Astrocyte (in vitro differentiated cells and primary cell): ENCODE measurements around the gene NAALADL2.

ENCODE experiments used
- EZH2 ChIP-seq: IDR thresholded peaks from 2 replicates; pipeline ENCODE4 v1.6.1; 2012; ENCODE audit warnings: mild to moderate bottlenecking, low read length, inconsistent platforms; ENCODE audit not compliant: insufficient read depth
- TF ChIP-seq, protein P1 (sequence below): IDR thresholded peaks from 2 replicates; pipeline ENCODE4 v1.5.1; 2011; ENCODE audit warnings: low read depth, mild to moderate bottlenecking, inconsistent platforms, low read length, moderate library complexity; ENCODE audit not compliant: insufficient read depth

DNA sequence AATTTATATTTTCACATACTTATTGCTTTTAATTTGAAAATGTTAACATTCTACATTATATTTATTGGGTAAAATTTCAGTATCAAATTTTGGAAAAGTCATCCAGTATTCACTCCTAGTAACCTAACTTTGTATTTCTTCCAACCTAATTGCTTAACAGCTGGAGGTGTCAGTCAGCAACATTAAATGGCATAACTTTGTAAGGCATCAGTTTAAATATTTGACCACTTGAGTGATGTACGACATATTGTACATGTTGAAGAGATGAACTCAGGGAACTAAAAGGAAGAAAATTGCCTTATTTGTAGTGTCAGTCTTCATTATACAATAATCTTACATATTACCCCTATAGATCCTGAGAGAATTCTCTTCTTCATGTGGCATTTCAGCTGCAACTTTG is 326.8 kb downstream of the NAALADL2 start:
- TF ChIP-seq, protein P1, sequence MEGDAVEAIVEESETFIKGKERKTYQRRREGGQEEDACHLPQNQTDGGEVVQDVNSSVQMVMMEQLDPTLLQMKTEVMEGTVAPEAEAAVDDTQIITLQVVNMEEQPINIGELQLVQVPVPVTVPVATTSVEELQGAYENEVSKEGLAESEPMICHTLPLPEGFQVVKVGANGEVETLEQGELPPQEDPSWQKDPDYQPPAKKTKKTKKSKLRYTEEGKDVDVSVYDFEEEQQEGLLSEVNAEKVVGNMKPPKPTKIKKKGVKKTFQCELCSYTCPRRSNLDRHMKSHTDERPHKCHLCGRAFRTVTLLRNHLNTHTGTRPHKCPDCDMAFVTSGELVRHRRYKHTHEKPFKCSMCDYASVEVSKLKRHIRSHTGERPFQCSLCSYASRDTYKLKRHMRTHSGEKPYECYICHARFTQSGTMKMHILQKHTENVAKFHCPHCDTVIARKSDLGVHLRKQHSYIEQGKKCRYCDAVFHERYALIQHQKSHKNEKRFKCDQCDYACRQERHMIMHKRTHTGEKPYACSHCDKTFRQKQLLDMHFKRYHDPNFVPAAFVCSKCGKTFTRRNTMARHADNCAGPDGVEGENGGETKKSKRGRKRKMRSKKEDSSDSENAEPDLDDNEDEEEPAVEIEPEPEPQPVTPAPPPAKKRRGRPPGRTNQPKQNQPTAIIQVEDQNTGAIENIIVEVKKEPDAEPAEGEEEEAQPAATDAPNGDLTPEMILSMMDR, result no peak
- no peak for TF ChIP-seq EZH2
